ENCODE measurements around the gene USP7.
"Not testable (repeated sequence)": the region's sequence is repeated elsewhere in the genome, so short reads cannot be mapped to it uniquely, and the experiment has no call there.

USP7 gene

GRCh38 chr16:8874388-8874787 is 89.3 kb downstream of the USP7 start:
- no peak for DNase-seq

- not testable (repeated sequence) for DNase-seq
These were observed 89.9 kb downstream of the USP7 start for GRCh38 chr16:8873866-8874195.

GRCh38 chr16:8872967-8873865 is 90.5 kb downstream of the USP7 start:
- DNase-seq = no peak

- DNase-seq = no peak
These were observed 91.6 kb downstream of the USP7 start for GRCh38 chr16:8872071-8872470.

- not testable (repeated sequence) for DNase-seq
These were observed 93.8 kb downstream of the USP7 start for GRCh38 chr16:8869988-8870241.

- DNase-seq = no peak
These were observed 94.3 kb downstream of the USP7 start for GRCh38 chr16:8869212-8869987.

GRCh38 chr16:8868416-8869211 is 95.1 kb downstream of the USP7 start, which contains the start of gene CARHSP1:
Gene CARHSP1, minus strand, starts transcription at chr16:8869006. Its CDS starts 9,678 bp downstream, at chr16:8859328.
- DNase-seq = peak; percentile 71

GRCh38 chr16:8867932-8868415 is 95.7 kb downstream of the USP7 start:
- no peak for DNase-seq

- no peak for DNase-seq
These were observed 96.3 kb downstream of the USP7 start for GRCh38 chr16:8867216-8867931.

GRCh38 chr16:8866884-8867215 is 96.9 kb downstream of the USP7 start:
- no peak for DNase-seq

GRCh38 chr16:8866118-8866883 is 97.4 kb downstream of the USP7 start:
- DNase-seq = no peak

GRCh38 chr16:8865145-8865882 is 98.4 kb downstream of the USP7 start:
- DNase-seq = no peak

GRCh38 chr16:8864480-8865110 is 99.1 kb downstream of the USP7 start:
- no peak for DNase-seq

- DNase-seq = no peak
These were observed 99.9 kb downstream of the USP7 start for GRCh38 chr16:8863594-8864424.

GRCh38 chr16:8862309-8863130 is 101.2 kb downstream of the USP7 start:
- DNase-seq = no peak

- no peak for DNase-seq
These were observed 102.0 kb downstream of the USP7 start for GRCh38 chr16:8861563-8862308.

GRCh38 chr16:8859913-8860881 is 103.5 kb downstream of the USP7 start:
- no peak for DNase-seq
